Measurements from ENCODE around the gene MAT1A.
A peak's percentile ranks its signal among the peaks of the same experiment; 100 is the strongest.
"Not testable (repeated sequence)": the region's sequence is repeated elsewhere in the genome, so short reads cannot be mapped to it uniquely, and the experiment has no call there.

- TF ChIP-seq CTCF (conservative IDR thresholded peaks at IDR 0.05), result peak; percentile 26
- not testable (repeated sequence) for TF ChIP-seq ZFX (IDR thresholded peaks at IDR 0.05)
These were observed 66.4 kb downstream of the MAT1A start for GRCh38 chr10:80223031-80223419.

Data from C4-2B (cell line).